Cardiac muscle cell (in vitro differentiated cells and primary cell): ENCODE measurements around the gene FAM120B. TPM values are rescaled to one million over a fixed set of nuclear protein-coding genes. Genes with fewer than 3 reads are reported as not detected.

ENCODE experiments used
- DNase-seq, 2 donors: peaks; one replicate each; pipeline versions ENCODE4 v3.0.0 to v3.0.0-alpha.2; 2010 to 2017; ENCODE audit warnings: low read depth in 1 of 2, low spot score in 1 of 2
- H3K27ac ChIP-seq: fragments of 200-600 bp; sonication (generic); 2 replicates; pipeline ENCODE4 v1.5.1; 2016
- H3K27me3 ChIP-seq: fragments of 200-600 bp; sonication (generic); 2 replicates; pipeline ENCODE4 v1.6.0; 2016; ENCODE audit warnings: control low read depth
- H3K36me3 ChIP-seq: fragments of 200-600 bp; sonication (generic); 2 replicates; pipeline ENCODE4 v1.5.1; 2016; ENCODE audit warnings: control low read depth
- H3K4me1 ChIP-seq: fragments of 200-600 bp; sonication (generic); 2 replicates; pipeline ENCODE4 v1.8.1; 2017; ENCODE audit warnings: low read depth, mild to moderate bottlenecking, mixed run types
- H3K4me3 ChIP-seq: fragments of 200-600 bp; sonication (generic); 2 replicates; pipeline ENCODE4 v1.5.1; 2016; ENCODE audit warnings: mild to moderate bottlenecking
- H3K9me3 ChIP-seq: fragments of 200-600 bp; sonication (generic); 2 replicates; pipeline ENCODE4 v1.5.1; 2017; ENCODE audit warnings: low read depth, mild to moderate bottlenecking, control low read depth
- CTCF ChIP-seq: IDR thresholded peaks from 2 replicates; pipeline ENCODE4 v1.5.1; 2012; ENCODE audit warnings: low read depth, mild to moderate bottlenecking, low read length
- polyA plus RNA-seq: library from polyadenylated mRNA; unstranded; fragments of >200 nt; fragmentation: Nextera tagmentation; extraction: Ambion mirVana; gene quantifications from 2 replicates; pipeline ENCODE4 v1.2.1, GENCODE V29; 2016
- total RNA-seq: library from RNA; depleted of rRNA; stranded (reverse); fragments of >200 nt; gene quantifications from 2 replicates; pipeline ENCODE4 v1.2.3, GENCODE V29; 2016

FAM120B gene
- total and polyA plus RNA-seq, 2 experiments from 2014 or later, result 13.2 to 24.9 TPM

GRCh38 chr6:170290296-170291128 is 16.0 kb upstream of the FAM120B start, which contains the start of gene DLL1:
Gene DLL1, minus strand, starts transcription at chr6:170291078. Its CDS starts 939 bp downstream, at chr6:170290139.
- TF ChIP-seq CTCF, result no peak
- no peaks in the 10 kb centered on the region for H3K9me3 ChIP-seq
- H3K36me3 ChIP-seq, result no peaks in the 10 kb centered on the region
- peak within 1 kb of the TSS; percentile 43 for H3K4me3 ChIP-seq
- H3K27me3 ChIP-seq, result peaks cover 90% of the 10 kb centered on the region
- H3K27ac ChIP-seq, result no peak within 1 kb of the TSS
- peaks cover 13% of the 10 kb centered on the region for H3K4me1 ChIP-seq
- peak; percentile 51 to 68 for DNase-seq

GRCh38 chr6:170291271-170292110 is 15.1 kb upstream of the FAM120B start:
- Histone ChIP-seq H3K27ac (no peak overlapping the region), H3K27me3 (peaks cover 97% of the 10 kb centered on the region), H3K4me3 (peak overlapping the region; percentile 43), H3K4me1 (peaks cover 3% of the 10 kb centered on the region), H3K9me3 (no peaks in the 10 kb centered on the region), H3K36me3 (no peaks in the 10 kb centered on the region)
- peak in 1 of 2 donors; percentile 72 for DNase-seq
- no peak for TF ChIP-seq CTCF

GRCh38 chr6:170292111-170292406 is 14.5 kb upstream of the FAM120B start:
- no peak overlapping the region for H3K27ac ChIP-seq
- H3K9me3 ChIP-seq, result no peaks in the 10 kb centered on the region
- H3K4me3 ChIP-seq, result peak overlapping the region; percentile 43
- H3K36me3 ChIP-seq, result no peaks in the 10 kb centered on the region
- H3K4me1 ChIP-seq, result peaks cover 3% of the 10 kb centered on the region
- no peak for TF ChIP-seq CTCF
- DNase-seq, result no peak
- peaks cover 100% of the 10 kb centered on the region for H3K27me3 ChIP-seq

- H3K4me3 ChIP-seq, result no peak overlapping the region
- H3K36me3 ChIP-seq, result no peaks in the 10 kb centered on the region
- H3K27me3 ChIP-seq, result peaks cover 100% of the 10 kb centered on the region
- H3K27ac ChIP-seq, result no peak overlapping the region
- no peak for DNase-seq
- peak; percentile 11 for TF ChIP-seq CTCF
- no peaks in the 10 kb centered on the region for H3K9me3 ChIP-seq
- peaks cover 3% of the 10 kb centered on the region for H3K4me1 ChIP-seq
Measured at GRCh38 chr6:170292407-170293158, 14.0 kb upstream of the FAM120B start.
